ENCODE measurements around the gene TNFRSF19. TPM values are rescaled to one million over a fixed set of nuclear protein-coding genes. Genes with fewer than 3 reads are reported as not detected.
A peak's percentile ranks its signal among the peaks of the same experiment; 100 is the strongest.

Gene TNFRSF19
- total and polyA plus RNA-seq, 2 of the 4 experiments (the other 2 are of a cell fraction), result 18.6 to 26.3 TPM

GRCh38 chr13:23609874-23610576 lies 39.8 kb downstream of the TNFRSF19 start:
- peak overlapping the region; percentile 44 for H2BK120ac ChIP-seq (ENCODE audit: low read depth, low read length)
- peak overlapping the region in 1 of 2 experiments; percentile 33; a peak in 2 of 4 replicates for H4K8ac ChIP-seq (ENCODE audit: low read depth in 2 of 2, low read length in 2 of 2)
- H4K91ac ChIP-seq (ENCODE audit: insufficient read depth, low read depth, low read length), result peak overlapping the region; percentile 2
- 0 out of 2 replicates have a peak overlapping the region, but pooled peaks have one; percentile 6 for H3K23ac ChIP-seq (ENCODE audit: low read depth, low read length)
- BruUV-seq (replicated peaks), result no TSS peak
- dilution Hi-C loops (cut with HindIII; ENCODE audit: low sequenced_read_pairs, unreplicated experiment) (no loop called here), intact Hi-C loops (cut with micrococcal nuclease) (no loop called here), in situ Hi-C loops (cut with MboI; ENCODE audit: low sequenced_read_pairs) (no loop called here)
- H3K27ac ChIP-seq (ENCODE audit: insufficient read depth, low read length), result peak overlapping the region; percentile 77
- H3K18ac ChIP-seq (ENCODE audit: low read depth, low read length), result peak overlapping the region; percentile 94
- no peak overlapping the region for H2AFZ ChIP-seq (replicated peaks; ENCODE audit: low read length, poor library complexity)
- CTCF ChIA-PET, result no interaction called here
- POLR2A ChIA-PET (ENCODE audit: unreplicated experiment), result interaction anchor here (1.3 kb wide), 1 partner anchor 279 kb away, joined by 3 read pairs; the partner anchor contains the start of gene MIPEP
- no peaks in the 10 kb centered on the region for H3K9me3 ChIP-seq (ENCODE audit: control insufficient read depth, insufficient read depth, low read length)
- peaks cover 24% of the 10 kb centered on the region; the same call in 1 of the 2 replicates for H3K36me3 ChIP-seq (ENCODE audit: control insufficient read depth, insufficient read depth, low read length)
- H2BK20ac ChIP-seq (ENCODE audit: low read depth, low read length), result no peak overlapping the region
- H3K14ac ChIP-seq (replicated peaks; ENCODE audit: low read depth, low read length), result peak overlapping the region; percentile 5; the same call in 1 of the 2 replicates
- TF ChIP-seq MAZ (IDR thresholded peaks at IDR 0.05; ENCODE audit: borderline replicate concordance, low read depth, low read length), result no peak
- no peak for TF ChIP-seq CEBPB (IDR thresholded peaks at IDR 0.05; ENCODE audit: low read depth, low read length)
- TF ChIP-seq CTCF (conservative IDR thresholded peaks at IDR 0.05; ENCODE audit: low read depth, low read length), result no peak
- ATAC-seq (ENCODE audit: low read depth) (peak; percentile 24), DNase-seq (peak; percentile 35)
- peaks cover 4 to 13% of the 10 kb centered on the region in 2 experiments; a peak in 2 of 4 replicates for H3K79me1 ChIP-seq (ENCODE audit: low read depth in 1 of 2, low read length in 2 of 2)
- 0 out of 2 replicates have a peak overlapping the region, but pooled peaks have one; percentile 6 for H3K4ac ChIP-seq (ENCODE audit: low read depth, low read length)
- peak overlapping the region; percentile 75 for H2BK5ac ChIP-seq (ENCODE audit: low read depth, low read length, poor library complexity, severe bottlenecking)
- peak overlapping the region; percentile 84 for H3K4me2 ChIP-seq (ENCODE audit: low read depth, low read length)
- no peaks in the 10 kb centered on the region for H3K27me3 ChIP-seq (ENCODE audit: control insufficient read depth, insufficient read depth, low read length)
- H4K5ac ChIP-seq (ENCODE audit: low read depth, low read length), result peak overlapping the region; percentile 89
- peaks cover 8% of the 10 kb centered on the region; the same call in 1 of the 2 replicates for H3K9me1 ChIP-seq (ENCODE audit: insufficient read depth, low read length)
- no peak overlapping the region for H2AK5ac ChIP-seq (ENCODE audit: low read depth, low read length)
- H3K4me3 ChIP-seq (ENCODE audit: insufficient read depth, low read depth, low read length), result peak overlapping the region; percentile 4; the same call in 1 of the 2 replicates
- H3K9ac ChIP-seq (ENCODE audit: low read depth, low read length), result no peak overlapping the region
- no peak overlapping the region for H2BK15ac ChIP-seq (ENCODE audit: low read depth, low read length)
- H3K4me1 ChIP-seq (ENCODE audit: control insufficient read depth, insufficient read depth, low read length), result peaks cover 18% of the 10 kb centered on the region
- H3K56ac ChIP-seq (ENCODE audit: extremely low read depth, insufficient read depth, low read length), result no peak overlapping the region
- H2AK9ac ChIP-seq (replicated peaks; ENCODE audit: low read depth, low read length, poor library complexity), result no peak overlapping the region
- H4K20me1 ChIP-seq (ENCODE audit: insufficient read depth, low read length), result no peaks in the 10 kb centered on the region
- 17% methylated on average over 1 of the region's 3 CpGs; no CpG with 5 or more reads in 1 of the 2 experiments for WGBS, 2 experiments (ENCODE audit: extremely low coverage in 2 of 2, insufficient read length in 1 of 2)

Measured in IMR-90 (cell line).